GM21825 (cell line): Measurements from ENCODE around the gene DLX5.

Experiments used
- ATAC-seq: cut with Tn5 transposase; IDR thresholded peaks from one replicate; pipeline ENCODE4 v1.9.1; 2021; ENCODE audit warnings: mild to moderate bottlenecking, moderate library complexity; ENCODE audit not compliant: unreplicated experiment

The DLX5 gene

GRCh38 chr7:97018791-97019531, 5.7 kb downstream of the DLX5 start:
- ATAC-seq = no peak

DNA sequence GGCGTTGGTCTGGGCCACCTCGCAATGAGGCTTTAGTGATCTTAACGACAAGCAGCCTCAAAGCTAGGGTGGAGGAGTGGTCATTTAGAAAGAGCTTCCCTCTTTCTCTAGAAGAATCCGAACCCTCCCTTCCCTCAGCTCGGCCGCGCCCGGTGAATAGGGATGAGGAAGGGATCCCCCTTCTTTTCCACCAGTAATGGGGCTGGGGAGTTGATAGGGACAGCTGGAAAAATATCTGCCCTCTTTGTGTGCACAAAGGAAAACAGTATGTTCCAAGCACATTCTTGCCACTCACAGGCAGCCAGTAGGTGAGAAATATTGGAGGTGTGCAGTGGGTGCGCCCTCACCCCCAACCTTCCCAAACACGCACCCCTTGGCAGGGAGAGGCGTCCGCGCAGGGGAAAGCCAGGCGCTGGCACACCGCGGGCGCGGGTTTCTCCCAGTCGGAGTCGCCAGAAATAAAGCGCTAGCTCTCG, 6.5 kb downstream of the DLX5 start:
- ATAC-seq = no peak

- ATAC-seq = no peak
These were observed 7.2 kb downstream of the DLX5 start for GRCh38 chr7:97017192-97018125.

GRCh38 chr7:97016381-97017191, 8.0 kb downstream of the DLX5 start:
- no peak for ATAC-seq

DNA sequence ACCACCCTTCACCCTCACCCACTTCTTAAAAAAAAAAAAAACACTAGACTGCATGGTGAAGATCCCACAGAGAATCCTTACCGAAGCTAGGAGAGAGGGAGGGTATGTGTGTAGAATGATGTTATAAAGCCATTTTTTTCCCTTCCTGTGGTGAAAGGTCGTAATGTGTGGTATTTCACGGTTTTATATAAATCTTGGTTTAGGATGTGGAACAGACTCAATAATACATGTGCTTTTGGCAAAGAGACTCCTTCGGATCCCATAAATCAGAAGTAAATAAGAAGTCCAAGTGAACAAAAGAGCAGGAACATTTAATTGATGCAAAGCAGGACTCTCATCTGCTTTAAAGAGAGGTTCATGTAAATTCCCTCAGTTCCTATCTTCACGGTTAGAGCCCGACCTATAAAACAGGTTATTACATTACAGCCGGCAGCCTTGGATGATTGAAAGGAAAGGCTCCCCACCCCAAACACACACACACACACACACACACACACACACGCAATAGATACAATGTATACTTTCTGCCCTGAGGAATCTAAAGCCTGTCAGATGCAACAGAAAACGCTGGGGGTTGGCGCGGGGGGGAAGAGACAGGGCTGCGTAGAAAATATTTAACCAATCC, 8.8 kb downstream of the DLX5 start:
- no peak for ATAC-seq

- ATAC-seq = no peak
These were observed 9.4 kb downstream of the DLX5 start for GRCh38 chr7:97015279-97015678.

DNA sequence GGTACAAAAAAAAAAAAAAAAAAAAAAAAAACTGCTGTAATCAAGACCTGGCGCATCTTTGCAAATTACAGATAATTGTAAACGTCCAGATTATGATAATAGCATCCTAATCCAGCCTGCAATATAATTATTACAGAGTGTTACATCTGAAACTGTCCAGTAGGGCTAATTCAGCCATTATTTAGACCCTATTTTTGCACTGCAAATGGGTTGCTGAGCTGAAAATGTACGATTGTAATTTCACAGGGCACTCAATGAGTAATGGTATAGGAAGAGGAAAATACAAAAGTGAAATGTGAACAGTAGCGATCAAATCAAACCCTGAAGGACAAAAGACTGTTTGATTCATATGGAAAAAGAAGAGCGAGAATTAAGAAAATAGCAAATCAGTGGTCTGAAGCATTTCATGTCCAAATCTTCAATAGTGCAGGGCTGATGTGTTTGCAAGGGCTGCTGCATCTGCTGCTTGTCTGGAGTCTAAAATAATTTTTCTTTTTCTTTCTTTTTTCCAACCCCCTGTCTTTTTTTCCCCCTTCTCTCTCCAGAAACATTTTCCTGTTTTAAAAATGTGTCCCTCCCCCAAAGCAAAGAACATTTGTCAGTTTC, 10.4 kb downstream of the DLX5 start:
- no peak for ATAC-seq

DNA sequence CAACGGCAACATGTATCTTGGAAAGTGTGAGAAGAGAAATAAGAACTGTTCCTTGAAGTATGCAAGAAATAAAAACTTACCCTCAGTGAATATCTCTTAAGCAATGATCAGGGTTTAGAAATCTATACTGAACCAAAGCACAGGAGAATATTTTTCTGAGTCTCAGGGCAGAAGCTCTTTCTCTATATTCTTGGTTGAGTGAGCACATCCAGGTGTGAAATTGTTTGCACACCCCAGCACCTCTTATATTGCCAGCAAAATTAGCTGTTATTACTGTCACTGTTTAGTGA, 10.8 kb downstream of the DLX5 start:
- no peak for ATAC-seq

GRCh38 chr7:97013134-97013844, 11.3 kb downstream of the DLX5 start:
- ATAC-seq = no peak

- ATAC-seq = no peak
These were observed 12.1 kb downstream of the DLX5 start for GRCh38 chr7:97012365-97013133.

- ATAC-seq = no peak
These were observed 12.9 kb downstream of the DLX5 start for GRCh38 chr7:97011536-97012364.

DNA sequence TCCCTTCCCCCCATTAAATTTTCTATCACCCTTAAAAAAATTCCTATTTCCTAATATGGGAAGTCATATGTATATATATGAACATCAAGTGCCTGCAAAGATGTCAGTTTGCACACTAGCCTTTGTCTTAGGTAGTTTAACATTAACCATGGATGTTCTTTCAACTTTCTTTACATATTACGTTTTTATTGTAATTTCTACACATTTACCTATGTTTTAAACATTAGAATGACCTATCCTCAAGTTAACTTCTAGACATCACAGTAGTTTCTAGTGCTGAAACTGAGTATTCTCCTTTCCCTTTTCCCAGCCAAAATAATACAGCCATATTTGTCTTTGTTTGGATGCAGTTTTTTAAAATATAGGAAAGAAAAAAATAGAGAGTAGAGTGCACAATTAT, 13.5 kb downstream of the DLX5 start:
- no peak for ATAC-seq

- ATAC-seq = no peak
These were observed 14.6 kb downstream of the DLX5 start for GRCh38 chr7:97009753-97010732.

GRCh38 chr7:97008275-97008917, 16.2 kb downstream of the DLX5 start:
- ATAC-seq = no peak

DNA sequence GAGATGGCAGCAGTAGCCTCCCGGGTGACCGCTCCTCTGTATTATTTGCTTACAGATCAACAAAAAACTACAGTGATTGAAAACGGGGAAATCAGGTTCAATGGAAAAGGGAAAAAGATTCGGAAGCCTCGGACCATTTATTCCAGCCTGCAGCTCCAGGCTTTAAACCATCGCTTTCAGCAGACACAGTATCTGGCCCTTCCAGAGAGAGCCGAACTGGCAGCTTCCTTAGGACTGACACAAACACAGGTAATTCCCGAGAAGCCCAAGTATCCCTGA, 17.1 kb downstream of the DLX5 start:
- ATAC-seq = no peak

GRCh38 chr7:97006816-97007582, 17.6 kb downstream of the DLX5 start:
- no peak for ATAC-seq
